Aorta (tissue), 5 donors: Measurements from ENCODE around the gene FMNL2. TPM values are rescaled to one million over a fixed set of nuclear protein-coding genes. Genes with fewer than 3 reads are reported as not detected.

ENCODE experiments used
- ATAC-seq: fragments of 200-7000 bp; cut with Tn5 transposase; one replicate; pipeline ENCODE4 v1.9.1; 2022; ENCODE audit warnings: moderate library complexity; ENCODE audit not compliant: low FRiP score
- DNase-seq, 2 donors: peaks; one replicate each; pipeline ENCODE4 v3.0.0-alpha.2; 2020
- H3K27ac ChIP-seq, 2 donors: one replicate each; pipeline ENCODE4 v1.5.1; 2013; ENCODE audit warnings: low read length in 2 of 2, mild to moderate bottlenecking in 2 of 2, moderate library complexity in 2 of 2, control low read depth in 1 of 2, inconsistent platforms in 1 of 2, low read depth in 1 of 2
- H3K27me3 ChIP-seq, 2 donors: one replicate each; pipeline ENCODE4 v1.6.1; 2013; ENCODE audit warnings: control low read depth in 1 of 2, low read length in 1 of 2, mild to moderate bottlenecking in 1 of 2, moderate library complexity in 1 of 2; ENCODE audit not compliant: insufficient read depth in 2 of 2, control insufficient read depth in 1 of 2
- H3K36me3 ChIP-seq, 2 donors: one replicate each; pipeline ENCODE4 v1.6.1; 2013; ENCODE audit warnings: control low read depth in 1 of 2, low read length in 1 of 2, mild to moderate bottlenecking in 1 of 2; ENCODE audit not compliant: insufficient read depth in 2 of 2, control insufficient read depth in 1 of 2
- H3K4me1 ChIP-seq, 2 donors: one replicate each; pipeline ENCODE4 v1.6.1; 2013; ENCODE audit warnings: low read length in 2 of 2, control low read depth in 1 of 2, mild to moderate bottlenecking in 1 of 2, moderate library complexity in 1 of 2; ENCODE audit not compliant: insufficient read depth in 2 of 2, control insufficient read depth in 1 of 2
- H3K4me3 ChIP-seq, 2 donors: one replicate each; pipeline ENCODE4 v1.5.1; 2013; ENCODE audit warnings: low read length in 2 of 2, control low read depth in 1 of 2, mild to moderate bottlenecking in 1 of 2
- H3K9me3 ChIP-seq: one replicate; pipeline ENCODE4 v1.6.1; 2013; ENCODE audit warnings: mild to moderate bottlenecking, low read length; ENCODE audit not compliant: control insufficient read depth
- WGBS, 2 donors: extraction: QIAGEN DNeasy Blood & Tissue Kit; methylation state at CpG; one replicate each; pipeline ENCODE4 v1.1.7; 2013; 5-methylcytosine and 5-hydroxymethylcytosine counted together
- intact Hi-C, 2 donors: fragments of 100-400 bp; cut with DNase I; formaldehyde crosslinking; loops; one replicate each; pipeline versions ENCODE4 v1.14.2 to v1.15.0; 2022
- polyA plus RNA-seq, 2 donors: library from polyadenylated mRNA; stranded (reverse); fragments of 200-250 nt; gene quantifications; one replicate each; pipeline ENCODE4 v1.2.3, GENCODE V29; 2013
- total RNA-seq, 2 donors: library from RNA; stranded (reverse); fragmentation: NEBNext Ultra II Directional; extraction: Animal tissue kit (Norgen Biotek cat#: 25700); gene quantifications; one replicate each; pipeline ENCODE4 v1.2.1, GENCODE V29; 2021
- donor health status: healthy with polysubstance abuse.
- donor health status: Bipolar disorder and iron deficiency.
- donor health status: DM: no; HTN: no; CAD: no.
- donor health status: DM: no; HTN: no; CAD: no.
- donor health status: DM: yes; HTN: yes; CAD: no.

Gene FMNL2
- total and polyA plus RNA-seq, 4 donors = 10.7 to 55.1 (median 33.7) TPM

GRCh38 chr2:152562198-152562884 is 227.4 kb downstream of the FMNL2 start:
- H3K27ac ChIP-seq = no peak overlapping the region
- H3K27me3 ChIP-seq = no peaks in the 10 kb centered on the region
- 91 to 96% methylated on average over 2 of the region's 2 CpGs for WGBS, 2 donors
- H3K9me3 ChIP-seq = no peaks in the 10 kb centered on the region
- H3K36me3 ChIP-seq = peaks cover 2 to 5% of the 10 kb centered on the region in 2 donors
- ATAC-seq = no peak
- no peak overlapping the region for H3K4me3 ChIP-seq
- intact Hi-C loops = no loop called here
- DNase-seq = no peak
- no peaks in the 10 kb centered on the region for H3K4me1 ChIP-seq

- no peak for DNase-seq
- intact Hi-C loops = no loop called here
- WGBS, 2 donors = 55 to 63% methylated on average over 5 of the region's 5 CpGs
Measured at GRCh38 chr2:152563764-152564163, 228.8 kb downstream of the FMNL2 start.

GRCh38 chr2:152564754-152565551 is 230.0 kb downstream of the FMNL2 start:
- ATAC-seq (no peak), DNase-seq (no peak)
- H3K27ac ChIP-seq = no peak overlapping the region
- intact Hi-C loops = no loop called here
- WGBS, 2 donors = 95% methylated on average over 4 of the region's 4 CpGs
- peaks cover 2 to 5% of the 10 kb centered on the region in 2 donors for H3K36me3 ChIP-seq
- no peak overlapping the region for H3K4me3 ChIP-seq
- no peaks in the 10 kb centered on the region for H3K27me3 ChIP-seq
- no peaks in the 10 kb centered on the region for H3K4me1 ChIP-seq
- no peaks in the 10 kb centered on the region for H3K9me3 ChIP-seq

More at GRCh38 chr2:152563764-152564163, 228.8 kb downstream of the FMNL2 start:
- Histone ChIP-seq H3K9me3 (no peaks in the 10 kb centered on the region), H3K4me1 (no peaks in the 10 kb centered on the region), H3K36me3 (peaks cover 2 to 5% of the 10 kb centered on the region in 2 donors), H3K4me3 (no peak overlapping the region), H3K27ac (no peak overlapping the region), H3K27me3 (no peaks in the 10 kb centered on the region)
- ATAC-seq = no peak

GRCh38 chr2:152565884-152566727 is 231.1 kb downstream of the FMNL2 start:
- WGBS, 2 donors = 85 to 92% methylated on average over 9 of the region's 9 CpGs
- peaks cover 3 to 5% of the 10 kb centered on the region in 2 donors for H3K4me1 ChIP-seq
- ATAC-seq (no peak), DNase-seq (no peak)
- no peak overlapping the region for H3K4me3 ChIP-seq
- H3K27me3 ChIP-seq = no peaks in the 10 kb centered on the region
- H3K9me3 ChIP-seq = no peaks in the 10 kb centered on the region
- intact Hi-C loops = no loop called here
- no peak overlapping the region for H3K27ac ChIP-seq
- peaks cover 0 to under 1% of the 10 kb centered on the region in 2 donors for H3K36me3 ChIP-seq

GRCh38 chr2:152566728-152567069 is 231.7 kb downstream of the FMNL2 start:
- peaks cover 4 to 5% of the 10 kb centered on the region in 2 donors for H3K4me1 ChIP-seq
- no peak for ATAC-seq
- no peaks in the 10 kb centered on the region for H3K27me3 ChIP-seq
- H3K4me3 ChIP-seq = no peak overlapping the region
- no peaks in the 10 kb centered on the region for H3K9me3 ChIP-seq
- H3K27ac ChIP-seq = no peak overlapping the region
- 80 to 82% methylated on average over 5 of the region's 5 CpGs for WGBS, 2 donors
- H3K36me3 ChIP-seq = no peaks in the 10 kb centered on the region
- no peak for DNase-seq
- intact Hi-C loops = no loop called here

GRCh38 chr2:152568531-152568930 is 233.6 kb downstream of the FMNL2 start:
- DNase-seq (no peak), ATAC-seq (no peak)
- Histone ChIP-seq H3K27me3 (no peaks in the 10 kb centered on the region), H3K27ac (no peak overlapping the region), H3K9me3 (no peaks in the 10 kb centered on the region), H3K4me1 (peaks cover 4 to 5% of the 10 kb centered on the region in 2 donors), H3K36me3 (no peaks in the 10 kb centered on the region), H3K4me3 (no peak overlapping the region)
- WGBS, 2 donors = 95 to 96% methylated on average over 3 of the region's 3 CpGs
- intact Hi-C loops = no loop called here

- Histone ChIP-seq H3K36me3 (no peaks in the 10 kb centered on the region), H3K4me3 (no peak overlapping the region), H3K27me3 (no peaks in the 10 kb centered on the region), H3K27ac (no peak overlapping the region), H3K4me1 (peaks cover 4 to 5% of the 10 kb centered on the region in 2 donors), H3K9me3 (no peaks in the 10 kb centered on the region)
- WGBS, 2 donors = 97 to 98% methylated on average over 7 of the region's 7 CpGs
- ATAC-seq (no peak), DNase-seq (no peak)
- intact Hi-C loops = no loop called here
Measured at GRCh38 chr2:152569186-152569585, 234.2 kb downstream of the FMNL2 start.

- DNase-seq = no peak
- 24 to 41% methylated on average over 3 of the region's 3 CpGs for WGBS, 2 donors
Measured at GRCh38 chr2:152571048-152571766, 236.2 kb downstream of the FMNL2 start.

More at GRCh38 chr2:152571048-152571766, 236.2 kb downstream of the FMNL2 start:
- ATAC-seq = peak; percentile 77
- Histone ChIP-seq H3K36me3 (no peaks in the 10 kb centered on the region), H3K4me1 (peaks cover 4 to 5% of the 10 kb centered on the region in 2 donors), H3K27ac (peak overlapping the region in 1 of 2 donors; percentile 43), H3K9me3 (no peaks in the 10 kb centered on the region), H3K4me3 (no peak overlapping the region), H3K27me3 (no peaks in the 10 kb centered on the region)
- intact Hi-C loops = no loop called here
